MG63 (cell line): Measurements from ENCODE around the gene PYGM. TPM values are rescaled to one million over a fixed set of nuclear protein-coding genes. Genes with fewer than 3 reads are reported as not detected.

Experiments used
- DNase-seq: peaks from one replicate; pipeline ENCODE4 v3.0.0-alpha.2; 2020
- H3K27me3 ChIP-seq: fragments of 250-450 bp; sonication (Bioruptor Pico); 2 replicates; pipeline ENCODE4 v1.5.1; 2020; ENCODE audit warnings: mild to moderate bottlenecking, moderate library complexity
- H3K36me3 ChIP-seq: fragments of 250-450 bp; sonication (Bioruptor Pico); 2 replicates; pipeline ENCODE4 v1.5.1; 2020; ENCODE audit warnings: mild to moderate bottlenecking, moderate library complexity
- H3K4me3 ChIP-seq: fragments of 250-450 bp; sonication (Bioruptor Pico); 2 replicates; pipeline ENCODE4 v1.5.1; 2020; ENCODE audit warnings: mild to moderate bottlenecking, moderate library complexity
- H3K9me3 ChIP-seq: fragments of 250-450 bp; sonication (Bioruptor Pico); 2 replicates; pipeline ENCODE4 v1.5.1; 2020; ENCODE audit warnings: mild to moderate bottlenecking, moderate library complexity
- total RNA-seq: library from RNA; depleted of rRNA; stranded (reverse); fragments of >200 nt; shearing (Covaris generic); gene quantifications from 2 replicates; pipeline ENCODE4 v1.2.3, GENCODE V29; 2014; ENCODE audit warnings: low replicate concordance

PYGM gene
- total RNA-seq, 1 experiment from 2014 or later = not detected

DNA sequence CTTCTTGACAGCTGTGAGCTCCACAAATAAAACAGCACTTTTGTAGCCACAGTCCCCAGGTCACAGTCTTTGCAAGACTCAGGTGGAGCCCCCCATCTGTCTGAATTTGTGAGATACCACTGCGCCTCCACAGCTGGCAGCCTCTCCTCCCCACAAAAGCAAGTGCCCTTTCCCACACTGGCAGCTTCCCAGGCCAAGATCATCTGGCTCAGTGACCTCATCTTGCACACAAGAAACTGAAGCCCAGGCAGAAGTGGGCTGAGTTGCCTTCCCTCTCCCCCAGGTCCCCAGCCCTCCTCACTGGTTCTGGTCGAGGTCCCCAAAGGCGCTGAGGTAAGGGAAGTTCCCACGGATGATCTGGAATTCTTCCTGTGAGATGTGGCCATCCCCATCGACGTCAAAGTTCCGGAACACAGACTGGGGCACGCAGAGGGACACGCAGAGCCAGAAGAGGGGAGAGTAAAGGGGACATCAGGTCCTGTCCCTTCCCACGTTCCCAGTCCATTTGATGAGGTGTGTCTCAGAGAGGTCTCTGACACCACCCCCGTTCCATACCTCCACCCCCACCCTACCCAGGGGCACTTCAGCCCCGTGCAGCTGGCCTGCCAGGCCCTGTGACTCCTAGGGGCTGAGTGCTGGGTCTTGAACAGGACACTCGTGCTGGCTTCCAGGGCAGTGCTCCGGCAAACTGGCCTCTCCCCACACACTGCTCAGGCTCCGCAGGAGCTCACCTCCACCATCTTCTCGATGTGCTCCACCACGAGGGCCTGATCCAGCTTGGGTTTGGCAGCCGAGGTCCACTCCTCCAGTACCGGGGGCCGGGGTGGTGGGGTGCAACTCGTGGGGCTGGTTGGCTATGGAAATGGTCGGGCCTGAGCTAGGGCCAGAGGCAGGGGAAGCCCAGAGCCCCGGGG lies 24.7 kb downstream of the PYGM start:
- Histone ChIP-seq H3K36me3 (no peaks in the 10 kb centered on the region), H3K4me3 (no peak overlapping the region), H3K27me3 (no peaks in the 10 kb centered on the region; the same call in 1 of the 2 replicates), H3K9me3 (no peaks in the 10 kb centered on the region)
- no peak for DNase-seq

DNA sequence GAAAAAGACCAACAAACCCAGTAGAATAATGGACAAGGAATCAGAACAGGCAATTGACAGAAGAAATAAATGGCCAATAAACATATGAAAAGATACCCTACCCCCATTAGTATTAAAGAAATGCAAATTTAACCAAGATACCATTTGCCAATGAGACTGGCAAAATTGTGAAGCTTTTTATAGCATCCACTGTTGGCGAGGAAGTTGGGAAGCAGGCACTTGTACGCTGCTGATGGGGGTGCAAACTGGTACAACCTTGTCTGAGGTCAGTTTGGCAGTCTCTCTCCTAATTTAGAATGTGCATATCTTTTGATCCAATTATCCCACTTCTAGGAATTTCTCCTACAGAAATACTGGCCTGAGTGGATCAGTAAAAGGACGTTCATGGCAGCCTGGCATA lies 28.2 kb downstream of the PYGM start:
- H3K9me3 ChIP-seq = no peaks in the 10 kb centered on the region
- H3K4me3 ChIP-seq = no peak overlapping the region
- H3K36me3 ChIP-seq = no peaks in the 10 kb centered on the region
- DNase-seq = no peak
- H3K27me3 ChIP-seq = no peaks in the 10 kb centered on the region

DNA sequence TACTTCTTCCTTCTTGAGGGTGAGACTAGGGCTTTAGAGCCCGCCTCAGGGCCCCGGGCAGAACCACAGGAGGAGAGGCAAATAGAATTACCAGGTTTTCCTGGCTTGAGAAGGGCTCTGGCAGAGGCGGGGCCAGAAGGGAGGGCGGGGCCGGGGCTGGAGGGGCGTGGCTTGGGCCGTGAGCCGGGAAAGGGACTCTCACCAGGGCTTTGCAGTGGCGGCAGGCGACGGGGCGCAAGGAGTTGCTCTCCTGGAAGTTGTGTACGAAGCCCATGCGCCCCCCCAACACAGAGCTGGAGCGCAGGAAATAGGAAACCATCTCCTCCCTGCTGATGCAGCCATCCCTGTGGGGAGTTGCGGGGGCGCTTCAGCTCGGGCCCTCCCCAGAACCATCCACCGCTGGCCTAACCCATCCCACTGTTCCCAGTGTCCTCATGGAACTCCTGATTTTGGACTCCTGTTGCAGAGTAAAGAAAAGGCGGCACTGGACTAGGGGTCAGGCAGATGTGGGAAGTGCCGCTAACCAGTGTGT lies 29.9 kb downstream of the PYGM start:
- no peaks in the 10 kb centered on the region for H3K27me3 ChIP-seq
- no peaks in the 10 kb centered on the region for H3K9me3 ChIP-seq
- no peaks in the 10 kb centered on the region for H3K36me3 ChIP-seq
- no peak for DNase-seq
- no peak overlapping the region for H3K4me3 ChIP-seq

DNA sequence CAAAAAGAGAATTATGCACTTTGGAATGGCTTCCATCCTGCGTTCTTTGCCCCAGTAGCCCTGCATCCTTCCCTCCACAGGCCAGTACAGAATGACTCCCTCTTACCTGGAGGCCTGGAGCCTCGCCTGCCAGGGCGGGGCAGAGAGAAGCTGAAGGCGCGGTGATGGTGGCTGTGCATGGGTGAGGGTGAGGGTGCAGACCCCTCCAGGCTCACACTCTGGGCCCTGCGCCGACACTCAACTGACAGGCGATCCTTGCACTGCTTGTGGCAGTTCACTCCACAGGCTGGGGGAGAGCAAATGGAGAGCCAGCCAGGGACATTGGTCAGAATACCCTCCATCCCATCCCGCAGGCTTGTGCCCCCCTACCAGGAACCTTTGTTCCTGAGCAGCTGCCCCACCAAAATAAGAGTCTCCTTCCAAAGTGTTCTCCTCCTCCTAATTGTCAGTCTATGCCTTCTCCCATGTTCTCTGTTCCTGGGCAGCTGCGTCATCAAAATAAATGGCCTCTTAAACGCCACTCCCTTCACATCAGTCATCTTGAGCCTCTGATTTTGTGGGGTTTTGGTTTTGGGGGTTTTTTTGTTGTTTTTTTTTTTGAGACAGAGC lies 30.9 kb downstream of the PYGM start:
- DNase-seq = no peak
- no peaks in the 10 kb centered on the region for H3K27me3 ChIP-seq
- H3K9me3 ChIP-seq = no peaks in the 10 kb centered on the region
- H3K36me3 ChIP-seq = no peaks in the 10 kb centered on the region
- no peak overlapping the region for H3K4me3 ChIP-seq

DNA sequence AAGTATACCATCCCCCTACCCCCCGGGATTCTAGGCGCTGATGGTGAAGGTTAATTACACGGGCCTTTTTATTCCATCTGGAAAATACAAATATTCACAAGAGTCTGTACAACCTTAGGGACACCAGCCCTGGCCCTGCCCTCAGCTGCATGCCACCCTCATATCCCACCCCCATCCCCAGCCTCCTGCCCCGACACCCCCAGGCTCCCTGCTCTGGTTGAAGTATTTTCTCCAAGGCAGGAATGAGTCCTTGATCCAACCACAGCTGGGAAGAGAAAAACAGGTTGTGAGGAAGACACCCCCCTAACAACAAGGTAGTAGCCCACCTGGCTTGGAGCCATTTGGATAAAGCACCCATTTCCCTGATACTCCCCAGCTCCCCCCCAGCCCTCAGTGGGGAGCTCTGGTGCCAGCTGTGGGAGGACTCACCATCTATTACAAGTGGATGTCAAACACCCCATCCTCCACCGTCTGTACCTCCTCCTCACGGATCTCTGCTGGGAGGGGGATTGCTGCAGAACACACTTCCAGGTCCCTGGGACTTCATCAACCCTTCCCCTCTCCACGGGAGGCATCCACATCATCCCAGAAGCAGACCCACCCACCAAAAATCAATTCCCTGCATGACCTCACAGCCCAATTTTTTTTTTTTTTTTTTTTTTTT lies 32.8 kb downstream of the PYGM start:
- no peak overlapping the region for H3K4me3 ChIP-seq
- H3K27me3 ChIP-seq = peaks cover 3% of the 10 kb centered on the region
- no peaks in the 10 kb centered on the region for H3K9me3 ChIP-seq
- no peak for DNase-seq
- no peaks in the 10 kb centered on the region for H3K36me3 ChIP-seq

DNA sequence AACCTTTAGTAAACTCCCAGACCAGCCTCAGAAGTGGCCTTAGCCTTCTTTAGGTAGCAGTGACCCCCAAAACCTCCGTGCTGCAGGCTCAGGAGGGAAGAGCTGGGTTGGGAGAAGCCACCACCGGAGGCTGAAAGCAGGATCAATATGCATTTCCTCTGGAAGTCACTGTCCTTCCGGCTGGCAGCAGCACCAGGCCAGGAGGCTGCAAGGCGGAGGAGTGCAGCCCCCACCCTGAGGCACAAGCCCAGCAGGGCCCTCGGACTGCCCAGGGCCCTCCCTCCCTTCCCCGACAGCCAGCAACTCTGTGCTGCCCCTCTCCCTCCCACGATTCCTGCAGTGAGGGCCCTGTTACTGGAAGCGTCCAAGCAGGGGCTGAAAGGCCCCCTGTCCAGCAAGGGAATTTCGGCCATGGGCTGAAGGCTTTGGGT lies 33.5 kb downstream of the PYGM start:
- Histone ChIP-seq H3K27me3 (peaks cover 8% of the 10 kb centered on the region), H3K4me3 (no peak overlapping the region), H3K9me3 (no peaks in the 10 kb centered on the region), H3K36me3 (no peaks in the 10 kb centered on the region)
- DNase-seq = no peak

DNA sequence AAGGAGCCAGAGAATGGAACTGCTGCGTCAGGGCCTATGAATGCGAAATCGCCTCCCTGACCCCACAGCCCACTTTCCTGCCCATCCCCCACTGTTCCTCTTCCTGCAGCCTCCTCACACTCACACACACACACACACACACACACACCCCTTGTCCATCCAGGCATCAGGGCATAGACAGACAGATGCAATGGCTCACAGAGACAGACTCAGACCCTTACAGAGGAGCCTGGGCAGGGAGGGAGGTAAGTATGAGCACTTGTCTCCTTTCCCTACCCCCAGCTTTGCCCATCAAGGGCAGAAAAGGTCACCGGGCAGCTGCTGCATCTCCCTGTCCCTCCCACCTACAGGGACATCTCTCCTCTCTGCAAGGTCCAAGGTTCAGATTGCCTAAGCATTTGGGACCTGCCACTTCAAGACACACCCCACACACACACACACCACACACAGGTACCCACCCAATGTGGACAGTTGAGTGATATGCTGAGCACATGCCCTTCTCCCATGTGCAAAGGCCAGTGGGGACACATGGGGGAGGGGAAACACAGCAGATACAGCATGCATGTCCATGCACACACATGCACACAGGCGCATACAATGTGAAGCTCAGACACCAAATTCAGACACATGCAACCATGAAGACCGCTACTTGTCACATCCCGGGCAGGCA lies 34.8 kb downstream of the PYGM start:
- no peak for DNase-seq
- no peaks in the 10 kb centered on the region for H3K9me3 ChIP-seq
- no peak overlapping the region for H3K4me3 ChIP-seq
- H3K36me3 ChIP-seq = no peaks in the 10 kb centered on the region
- peaks cover 8% of the 10 kb centered on the region for H3K27me3 ChIP-seq

DNA sequence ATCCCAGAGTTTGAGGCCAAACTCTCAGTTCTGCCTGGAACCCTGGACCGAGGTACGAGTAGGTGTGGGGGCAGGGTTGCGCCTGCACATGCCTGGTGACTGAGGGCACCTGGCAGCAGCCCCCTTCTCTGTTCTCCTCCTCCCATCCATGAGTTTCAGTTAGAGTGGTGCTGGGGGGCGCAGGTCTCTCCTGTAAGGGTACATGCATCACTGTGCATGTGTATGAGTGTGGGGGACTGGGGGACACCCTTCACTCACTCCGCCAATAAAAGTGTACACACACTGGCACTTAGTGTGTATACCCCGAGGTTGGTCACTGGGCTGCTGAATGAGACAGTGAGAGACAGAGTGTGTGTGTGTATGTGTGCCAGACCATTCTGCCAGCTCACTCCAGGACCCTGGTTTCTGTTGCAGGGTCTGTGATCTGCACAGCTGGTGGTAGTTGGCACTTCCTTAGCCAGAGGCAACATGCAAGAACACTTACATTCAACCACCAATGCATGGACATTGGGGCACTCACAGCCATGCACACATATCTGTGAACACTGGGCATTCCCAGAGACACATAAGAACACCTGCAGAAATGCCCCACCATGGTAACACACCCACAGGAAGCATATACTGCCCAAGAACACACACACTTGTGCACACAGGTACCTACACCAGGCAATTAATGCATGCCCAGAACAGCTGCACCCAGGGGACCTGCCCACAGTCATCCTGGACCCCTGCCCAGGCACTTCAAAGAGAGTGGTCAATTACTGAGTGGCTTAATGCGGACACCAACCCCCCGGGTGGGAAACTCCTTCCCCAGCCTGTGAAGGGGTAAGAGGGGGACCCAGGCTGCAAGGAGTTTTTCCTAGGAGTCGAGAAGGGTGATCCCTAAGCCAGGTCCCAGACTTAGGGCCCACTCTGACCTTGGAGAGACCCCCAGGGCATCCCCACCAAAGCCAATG lies 35.6 kb downstream of the PYGM start:
- H3K36me3 ChIP-seq = no peaks in the 10 kb centered on the region
- no peaks in the 10 kb centered on the region for H3K9me3 ChIP-seq
- no peak for DNase-seq
- peaks cover 8% of the 10 kb centered on the region for H3K27me3 ChIP-seq
- no peak overlapping the region for H3K4me3 ChIP-seq

DNA sequence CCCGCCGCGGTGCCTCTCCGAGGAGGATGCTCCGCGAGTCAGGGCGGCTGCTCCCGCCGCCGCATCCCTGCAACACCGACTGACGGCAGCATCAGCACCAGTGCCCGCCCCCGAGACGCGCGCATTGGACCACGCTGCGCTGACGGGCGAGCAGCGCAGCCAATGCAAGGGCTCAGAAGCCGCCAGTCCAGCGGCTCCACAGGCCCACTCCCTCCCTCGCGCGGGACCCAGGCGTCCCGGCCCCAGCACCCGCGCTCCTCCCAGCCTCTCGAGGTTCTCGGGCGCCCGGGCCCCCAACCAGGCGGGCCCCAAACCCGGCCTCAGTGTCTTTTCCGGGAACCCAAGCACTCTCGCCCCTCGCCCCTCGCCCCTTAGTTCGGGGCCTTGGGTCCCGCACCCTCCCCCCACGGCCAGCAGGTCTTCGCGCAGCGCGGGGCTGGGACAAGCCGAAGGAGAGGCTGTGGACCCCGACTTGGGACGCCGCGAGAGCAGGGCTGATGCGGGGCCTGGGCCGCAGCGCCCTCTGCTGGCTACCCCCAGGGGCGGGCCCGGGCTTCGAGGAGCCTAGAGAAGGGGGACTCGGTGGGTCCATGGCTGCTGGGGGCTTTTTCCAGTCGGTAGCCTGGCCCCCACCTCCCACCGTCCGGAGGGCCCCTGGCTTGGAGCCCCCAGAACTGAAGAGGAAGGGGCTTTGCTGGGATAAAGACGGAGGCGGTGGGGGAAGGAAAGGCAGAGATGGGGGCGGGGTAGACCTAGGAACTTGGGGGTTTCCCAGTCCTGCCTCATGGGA lies 36.5 kb downstream of the PYGM start, which contains the start of gene NRXN2:
NRXN2 (minus strand) TSS at position 81 of the 790 bp plus-strand sequence. CDS start 9,498 bp downstream, outside the sequence.
- peaks cover 8% of the 10 kb centered on the region for H3K27me3 ChIP-seq
- no peaks in the 10 kb centered on the region for H3K9me3 ChIP-seq
- DNase-seq = peak; percentile 89
- H3K36me3 ChIP-seq = no peaks in the 10 kb centered on the region
- H3K4me3 ChIP-seq = peak within 1 kb of the TSS; percentile 73

DNA sequence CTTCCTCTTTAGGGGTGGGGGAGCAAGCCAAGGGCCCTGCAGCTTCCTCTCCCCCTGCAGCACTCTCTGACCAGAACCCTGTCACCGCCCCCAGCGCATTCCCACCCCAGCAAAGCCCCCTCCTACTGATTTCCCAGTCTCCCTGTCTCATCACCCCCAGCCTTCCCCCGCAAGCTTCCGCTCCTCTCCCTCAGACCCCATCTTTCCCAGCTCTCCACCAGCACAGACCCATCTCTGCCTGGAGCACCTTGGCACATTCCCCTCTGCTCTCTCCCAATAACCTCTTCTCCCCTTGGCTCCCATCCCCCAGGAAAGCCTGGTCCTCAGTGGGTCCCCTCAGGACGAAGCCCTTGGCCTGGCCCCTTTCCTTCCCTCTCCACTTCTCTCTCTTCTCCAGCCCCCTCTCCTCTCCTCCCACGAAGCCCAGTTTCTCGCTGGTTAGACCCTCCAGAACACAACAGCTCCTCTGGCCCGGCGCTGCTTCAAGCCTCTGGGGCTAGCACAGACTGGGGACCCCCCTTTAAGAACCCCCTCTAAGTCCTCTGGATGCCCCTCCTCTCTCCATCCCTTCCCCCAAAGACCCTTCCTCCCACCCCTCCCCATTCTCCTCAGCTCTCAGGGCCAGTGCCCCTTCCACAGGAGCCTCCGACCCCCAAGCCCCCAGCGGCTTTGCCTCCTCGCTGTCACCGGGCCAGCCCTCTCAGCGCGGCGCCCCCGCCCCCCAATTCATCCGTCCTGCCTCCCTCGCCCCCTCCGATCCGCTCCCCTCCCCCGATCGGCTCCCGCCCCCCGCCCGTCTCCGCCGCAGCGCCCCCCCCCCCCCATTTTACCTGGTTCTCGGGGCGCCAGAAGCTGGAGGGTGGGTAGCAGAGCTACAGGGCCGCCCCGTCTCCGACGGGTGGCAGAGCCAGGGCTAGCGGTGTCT lies 37.4 kb downstream of the PYGM start:
- H3K27me3 ChIP-seq = peaks cover 8% of the 10 kb centered on the region
- no peak overlapping the region for H3K4me3 ChIP-seq
- no peak for DNase-seq

DNA sequence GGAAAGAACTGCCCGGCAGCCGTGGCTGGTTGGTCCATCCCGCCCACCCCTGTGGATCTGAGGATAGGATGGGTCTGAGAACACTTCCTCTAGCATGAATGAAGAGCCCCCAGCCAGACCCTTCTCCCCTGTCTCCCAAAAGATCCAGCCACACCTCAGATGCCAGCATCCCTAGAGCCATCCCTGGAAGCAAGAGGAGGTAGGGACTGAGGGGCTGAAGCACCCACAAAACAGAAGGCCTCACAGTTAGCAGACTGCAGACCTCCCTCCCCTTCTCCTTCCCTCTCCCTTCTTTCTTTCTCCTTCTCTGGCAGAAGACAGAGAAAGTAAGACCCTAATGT lies 38.4 kb downstream of the PYGM start:
- no peak overlapping the region for H3K4me3 ChIP-seq
- no peaks in the 10 kb centered on the region for H3K36me3 ChIP-seq
- peaks cover 8% of the 10 kb centered on the region for H3K27me3 ChIP-seq
- H3K9me3 ChIP-seq = no peaks in the 10 kb centered on the region
- no peak for DNase-seq

More for the DNA sequence above, 37.4 kb downstream of the PYGM start:
- H3K36me3 ChIP-seq = no peaks in the 10 kb centered on the region
- no peaks in the 10 kb centered on the region for H3K9me3 ChIP-seq

DNA sequence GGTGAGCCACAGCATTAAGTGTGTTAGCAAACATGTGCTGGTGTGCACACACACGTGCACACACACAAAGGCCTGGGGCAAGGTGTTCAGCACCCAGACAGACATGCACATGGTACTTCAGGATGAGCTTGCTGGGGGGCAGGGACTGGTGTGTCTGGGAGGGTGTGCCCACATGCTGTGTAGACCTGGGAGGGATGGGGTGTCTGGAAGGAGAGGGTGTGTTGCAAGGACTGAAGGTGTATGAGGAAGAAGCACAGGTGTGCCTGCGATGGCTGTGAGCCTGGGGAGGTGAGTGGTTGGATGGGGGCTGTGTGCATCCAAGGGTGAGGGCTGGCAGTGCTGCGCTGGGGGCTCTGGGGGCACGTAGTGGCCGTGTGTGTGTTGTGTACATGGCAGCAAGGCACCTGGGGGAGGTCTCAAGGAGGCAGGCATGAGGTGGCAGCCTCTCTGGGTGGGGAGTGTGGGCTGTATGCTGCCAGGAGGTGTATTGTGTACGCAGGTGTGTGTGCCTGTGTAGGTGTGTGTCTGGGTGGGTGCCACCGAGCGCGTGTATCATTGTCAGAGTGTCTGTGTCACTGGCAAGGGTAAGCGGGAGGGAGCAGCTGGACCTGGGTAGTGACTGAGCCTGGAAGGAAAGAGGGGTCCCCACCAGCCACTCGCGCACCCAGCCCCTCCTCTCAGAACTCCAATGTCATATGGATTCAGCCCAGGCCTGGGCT lies 39.0 kb downstream of the PYGM start:
- no peak for DNase-seq
- Histone ChIP-seq H3K27me3 (peaks cover 8% of the 10 kb centered on the region), H3K9me3 (no peaks in the 10 kb centered on the region), H3K4me3 (no peak overlapping the region), H3K36me3 (no peaks in the 10 kb centered on the region)

DNA sequence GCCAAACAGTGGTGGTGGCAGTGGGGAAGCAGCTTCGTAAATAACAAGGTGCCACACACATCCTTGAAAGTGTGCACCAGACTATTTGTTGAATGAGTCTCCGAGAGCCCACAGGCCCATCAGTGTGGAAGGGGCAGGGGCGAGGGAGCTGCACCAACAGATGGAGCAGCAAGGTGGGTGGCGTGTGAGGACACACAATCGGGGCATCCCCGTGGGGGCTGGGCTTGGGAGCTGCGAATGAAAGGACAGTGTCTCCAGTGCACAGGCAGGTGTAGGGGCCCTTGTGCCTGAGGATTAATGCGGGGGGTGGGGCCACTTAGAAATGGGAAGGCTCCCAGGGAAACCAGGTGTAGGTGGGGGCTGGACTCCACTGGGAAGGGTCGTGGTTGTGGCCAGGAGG lies 39.6 kb downstream of the PYGM start:
- DNase-seq = no peak
- H3K27me3 ChIP-seq = peaks cover 8% of the 10 kb centered on the region
- H3K36me3 ChIP-seq = no peaks in the 10 kb centered on the region
- H3K9me3 ChIP-seq = no peaks in the 10 kb centered on the region
- H3K4me3 ChIP-seq = no peak overlapping the region

DNA sequence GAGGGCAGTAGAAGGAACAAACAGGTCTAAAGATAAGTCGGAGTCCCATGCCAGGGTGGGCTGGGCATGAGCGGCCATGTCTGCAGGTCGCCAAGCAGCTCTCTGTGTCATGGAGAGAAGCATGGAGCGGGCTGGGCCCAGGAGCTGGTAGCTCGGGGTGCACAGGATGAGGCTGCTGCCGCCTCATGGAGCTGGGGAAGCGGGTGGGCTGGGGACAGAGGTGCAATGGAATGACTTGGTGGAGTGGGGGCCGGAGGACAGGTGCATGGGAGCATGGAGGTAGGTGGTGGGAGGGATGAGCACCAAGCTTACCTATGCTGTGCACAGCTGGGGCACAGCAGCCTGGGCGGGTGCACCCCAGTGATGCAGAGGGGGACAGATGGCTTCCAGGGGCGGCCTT lies 40.4 kb downstream of the PYGM start:
- Histone ChIP-seq H3K4me3 (no peak overlapping the region), H3K27me3 (peaks cover 13% of the 10 kb centered on the region), H3K36me3 (no peaks in the 10 kb centered on the region), H3K9me3 (no peaks in the 10 kb centered on the region)
- no peak for DNase-seq
